Sigmoid colon (tissue), 7 donors: ENCODE measurements around the gene MRPL36. TPM values are rescaled to one million over a fixed set of nuclear protein-coding genes. Genes with fewer than 3 reads are reported as not detected.

Experiments
- DNase-seq: peaks from one replicate; pipeline ENCODE4 v3.0.0-alpha.2; 2019
- H3K27ac ChIP-seq, 4 donors: fragments of 200-600 bp; sonication (generic); one replicate each; pipeline ENCODE4 v1.5.1; 2016 to 2019; ENCODE audit warnings: mild to moderate bottlenecking in 1 of 4
- H3K27me3 ChIP-seq, 3 donors: fragments of 200-600 bp; sonication (generic); one replicate each; pipeline ENCODE4 v1.5.1; 2019; ENCODE audit warnings: mild to moderate bottlenecking in 1 of 3
- H3K36me3 ChIP-seq, 4 donors: fragments of 200-600 bp; sonication (generic); one replicate each; pipeline ENCODE4 v1.5.1; 2016 to 2019
- H3K4me1 ChIP-seq, 4 donors: fragments of 200-600 bp; sonication (generic); one replicate each; pipeline ENCODE4 v1.5.1; 2017 to 2019
- H3K4me3 ChIP-seq, 4 donors: fragments of 200-600 bp; sonication (generic); one replicate each; pipeline ENCODE4 v1.5.1; 2017 to 2019; ENCODE audit warnings: mild to moderate bottlenecking in 2 of 4, moderate library complexity in 1 of 4
- H3K9me3 ChIP-seq, 4 donors: fragments of 200-600 bp in 3 of 4; sonication (generic) in 3 of 4; one replicate each; pipeline versions ENCODE4 v1.5.1 to v1.6.1; 2013 to 2019
- EP300 ChIP-seq, 4 donors: sonication (generic); formaldehyde crosslinking; IDR thresholded peaks; one replicate each; pipeline ENCODE4 v1.6.1; 2017; ENCODE audit warnings: antibody characterized with exemption in 4 of 4
- POLR2A ChIP-seq, 2 donors: fragments of 450-650 bp; IDR thresholded peaks; one replicate each; pipeline ENCODE4 v1.6.1; 2016; ENCODE audit warnings: antibody characterized with exemption in 2 of 2, mild to moderate bottlenecking in 2 of 2, moderate library complexity in 2 of 2
- POLR2AphosphoS5 ChIP-seq, 4 donors: sonication (generic); formaldehyde crosslinking; IDR thresholded peaks; one replicate each; pipeline ENCODE4 v1.6.1; 2017; ENCODE audit warnings: antibody characterized with exemption in 4 of 4
- WGBS, 2 donors: extraction: QIAGEN DNeasy Blood & Tissue Kit; methylation state at CpG; one replicate each; pipeline ENCODE4 v1.1.7; 2013; 5-methylcytosine and 5-hydroxymethylcytosine counted together
- intact Hi-C: fragments of 100-400 bp; cut with DNase I; formaldehyde crosslinking; loops from one replicate; pipeline ENCODE4 v1.15.1; 2023
- polyA plus RNA-seq, 3 donors: library from polyadenylated mRNA; stranded (reverse); fragments of 200-250 nt; gene quantifications; one replicate each; pipeline ENCODE4 v1.2.3, GENCODE V29; 2013
- total RNA-seq, 4 donors: library from RNA; depleted of rRNA; stranded (reverse); fragments of >200 nt; gene quantifications; one replicate each; pipeline ENCODE4 v1.1.0, GENCODE V29; 2016
- TF ChIP-seq, protein P1 (sequence below), 4 experiments: fragments of 450-650 bp in 3 of 4; fragments of 200-600 bp in 1 of 4; IDR thresholded peaks; one replicate each; pipeline ENCODE4 v1.5.1; 2016 to 2019; ENCODE audit warnings: antibody characterized with exemption in 4 of 4, mild to moderate bottlenecking in 3 of 4, moderate library complexity in 2 of 4
- donor health status: healthy with polysubstance abuse.
- donor health status: Bipolar disorder and iron deficiency.
- donor health status: healthy.

Gene MRPL36
- total and polyA plus RNA-seq, 7 donors: 32.4 to 77.9 (median 59.4) TPM

- no peak for TF ChIP-seq POLR2A (IDR thresholded peaks at IDR 0.05)
- TF ChIP-seq, protein P1, sequence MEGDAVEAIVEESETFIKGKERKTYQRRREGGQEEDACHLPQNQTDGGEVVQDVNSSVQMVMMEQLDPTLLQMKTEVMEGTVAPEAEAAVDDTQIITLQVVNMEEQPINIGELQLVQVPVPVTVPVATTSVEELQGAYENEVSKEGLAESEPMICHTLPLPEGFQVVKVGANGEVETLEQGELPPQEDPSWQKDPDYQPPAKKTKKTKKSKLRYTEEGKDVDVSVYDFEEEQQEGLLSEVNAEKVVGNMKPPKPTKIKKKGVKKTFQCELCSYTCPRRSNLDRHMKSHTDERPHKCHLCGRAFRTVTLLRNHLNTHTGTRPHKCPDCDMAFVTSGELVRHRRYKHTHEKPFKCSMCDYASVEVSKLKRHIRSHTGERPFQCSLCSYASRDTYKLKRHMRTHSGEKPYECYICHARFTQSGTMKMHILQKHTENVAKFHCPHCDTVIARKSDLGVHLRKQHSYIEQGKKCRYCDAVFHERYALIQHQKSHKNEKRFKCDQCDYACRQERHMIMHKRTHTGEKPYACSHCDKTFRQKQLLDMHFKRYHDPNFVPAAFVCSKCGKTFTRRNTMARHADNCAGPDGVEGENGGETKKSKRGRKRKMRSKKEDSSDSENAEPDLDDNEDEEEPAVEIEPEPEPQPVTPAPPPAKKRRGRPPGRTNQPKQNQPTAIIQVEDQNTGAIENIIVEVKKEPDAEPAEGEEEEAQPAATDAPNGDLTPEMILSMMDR (IDR thresholded peaks at IDR 0.05): no peak
- TF ChIP-seq EP300 (IDR thresholded peaks at IDR 0.05): no peak
- TF ChIP-seq POLR2AphosphoS5 (IDR thresholded peaks at IDR 0.05): no peak
- H3K4me3 ChIP-seq: no peak overlapping the region
- H3K9me3 ChIP-seq: no peaks in the 10 kb centered on the region
- no peaks in the 10 kb centered on the region for H3K27me3 ChIP-seq
- H3K4me1 ChIP-seq: no peaks in the 10 kb centered on the region
- peaks cover 0 to 30% (median 2%) of the 10 kb centered on the region in 4 donors for H3K36me3 ChIP-seq
- H3K27ac ChIP-seq: no peak overlapping the region
- WGBS, 2 donors: 52% methylated on average over 39 of the region's 39 CpGs
- DNase-seq: no peak
- intact Hi-C loops: no loop called here
Observed at GRCh38 chr5:1827886-1828397, 28.3 kb upstream of the MRPL36 start.

GRCh38 chr5:1827025-1827885 is 27.6 kb upstream of the MRPL36 start:
- no peaks in the 10 kb centered on the region for H3K27me3 ChIP-seq
- WGBS, 2 donors: 85 to 91% methylated on average over 26 of the region's 26 CpGs
- H3K36me3 ChIP-seq: peaks cover 0 to 35% (median 4%) of the 10 kb centered on the region in 4 donors
- H3K27ac ChIP-seq: no peak overlapping the region
- H3K4me3 ChIP-seq: no peak overlapping the region
- intact Hi-C loops: no loop called here
- H3K9me3 ChIP-seq: no peaks in the 10 kb centered on the region
- DNase-seq: peak; percentile 45
- no peak for TF ChIP-seq POLR2A (IDR thresholded peaks at IDR 0.05)
- TF ChIP-seq POLR2AphosphoS5 (IDR thresholded peaks at IDR 0.05): no peak
- TF ChIP-seq, protein P1 (IDR thresholded peaks at IDR 0.05): no peak
- no peak for TF ChIP-seq EP300 (IDR thresholded peaks at IDR 0.05)
- H3K4me1 ChIP-seq: no peaks in the 10 kb centered on the region

GRCh38 chr5:1826235-1826980 is 26.8 kb upstream of the MRPL36 start:
- peak; percentile 40 for DNase-seq
- Histone ChIP-seq H3K4me3 (no peak overlapping the region), H3K27me3 (no peaks in the 10 kb centered on the region), H3K9me3 (no peaks in the 10 kb centered on the region), H3K4me1 (no peaks in the 10 kb centered on the region), H3K27ac (no peak overlapping the region), H3K36me3 (peaks cover 0 to 44% (median 9%) of the 10 kb centered on the region in 4 donors)
- intact Hi-C loops: no loop called here
- 90 to 91% methylated on average over 26 of the region's 26 CpGs for WGBS, 2 donors
- TF ChIP-seq POLR2AphosphoS5 (IDR thresholded peaks at IDR 0.05): no peak
- TF ChIP-seq, protein P1 (IDR thresholded peaks at IDR 0.05): no peak

DNA sequence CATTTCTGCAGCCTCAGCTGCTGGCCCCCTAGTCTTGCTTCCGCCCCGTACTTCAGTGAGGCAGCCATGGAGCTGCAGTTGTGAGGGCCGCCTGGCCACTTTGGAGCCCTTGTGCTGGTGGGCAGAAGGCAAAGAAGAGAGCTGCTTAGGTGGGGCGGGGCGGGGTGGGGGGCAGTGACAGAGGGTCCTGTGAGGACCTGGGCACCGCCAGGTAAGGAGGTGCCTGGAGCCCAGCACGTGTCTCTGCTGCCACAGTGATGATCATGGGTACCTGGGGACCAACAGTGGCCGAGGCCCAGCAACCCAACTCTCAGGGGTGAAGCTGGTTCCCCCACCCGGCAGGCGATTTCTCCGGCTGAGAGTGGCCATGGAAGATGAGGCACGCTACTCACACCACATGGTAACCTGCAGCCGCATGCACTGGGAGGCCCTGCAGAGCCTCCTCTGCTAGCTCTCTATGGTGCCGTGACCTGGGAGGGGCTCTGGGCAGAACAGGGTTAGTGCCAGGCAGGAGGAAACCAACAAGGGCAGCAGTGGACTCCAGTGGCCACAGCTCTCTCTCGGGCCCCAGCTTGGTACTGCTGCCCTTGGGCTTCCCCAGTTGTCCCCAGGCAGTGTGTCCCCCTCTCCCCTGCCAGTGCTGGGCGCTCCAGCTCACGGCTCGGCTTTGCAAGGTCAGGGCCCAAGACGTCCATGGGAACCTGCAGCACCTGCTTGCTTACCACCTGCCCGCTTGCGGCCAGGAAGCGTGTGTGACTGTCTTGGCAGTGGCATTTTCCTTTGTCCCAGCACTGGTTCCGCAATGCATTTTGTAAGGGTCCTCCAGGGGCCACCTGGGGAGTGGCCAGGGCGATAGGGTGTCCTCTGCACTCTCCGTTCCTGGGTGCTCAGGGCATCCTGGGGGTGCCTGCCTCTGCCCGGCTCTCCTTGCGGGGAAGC is 25.5 kb upstream of the MRPL36 start:
- intact Hi-C loops: no loop called here
- Histone ChIP-seq H3K4me3 (no peak overlapping the region), H3K27me3 (no peaks in the 10 kb centered on the region), H3K27ac (no peak overlapping the region), H3K36me3 (peaks cover 0 to 56% (median 20%) of the 10 kb centered on the region in 4 donors), H3K4me1 (no peaks in the 10 kb centered on the region), H3K9me3 (no peaks in the 10 kb centered on the region)
- DNase-seq: peak; percentile 49
- TF ChIP-seq EP300 (IDR thresholded peaks at IDR 0.05) (no peak), POLR2AphosphoS5 (IDR thresholded peaks at IDR 0.05) (no peak), POLR2A (IDR thresholded peaks at IDR 0.05) (no peak)
- TF ChIP-seq, protein P1 (IDR thresholded peaks at IDR 0.05): no peak
- WGBS, 2 donors: 96% methylated on average over 27 of the region's 27 CpGs
